GM19468 (cell line): ENCODE measurements around the gene PDE4C.

Source experiments
- ATAC-seq: cut with Tn5 transposase; IDR thresholded peaks from one replicate; pipeline ENCODE4 v1.9.1; 2021; ENCODE audit warnings: mild to moderate bottlenecking, moderate library complexity, moderate number of reproducible peaks; ENCODE audit not compliant: unreplicated experiment; ENCODE audit errors: extremely low read depth

PDE4C gene

DNA sequence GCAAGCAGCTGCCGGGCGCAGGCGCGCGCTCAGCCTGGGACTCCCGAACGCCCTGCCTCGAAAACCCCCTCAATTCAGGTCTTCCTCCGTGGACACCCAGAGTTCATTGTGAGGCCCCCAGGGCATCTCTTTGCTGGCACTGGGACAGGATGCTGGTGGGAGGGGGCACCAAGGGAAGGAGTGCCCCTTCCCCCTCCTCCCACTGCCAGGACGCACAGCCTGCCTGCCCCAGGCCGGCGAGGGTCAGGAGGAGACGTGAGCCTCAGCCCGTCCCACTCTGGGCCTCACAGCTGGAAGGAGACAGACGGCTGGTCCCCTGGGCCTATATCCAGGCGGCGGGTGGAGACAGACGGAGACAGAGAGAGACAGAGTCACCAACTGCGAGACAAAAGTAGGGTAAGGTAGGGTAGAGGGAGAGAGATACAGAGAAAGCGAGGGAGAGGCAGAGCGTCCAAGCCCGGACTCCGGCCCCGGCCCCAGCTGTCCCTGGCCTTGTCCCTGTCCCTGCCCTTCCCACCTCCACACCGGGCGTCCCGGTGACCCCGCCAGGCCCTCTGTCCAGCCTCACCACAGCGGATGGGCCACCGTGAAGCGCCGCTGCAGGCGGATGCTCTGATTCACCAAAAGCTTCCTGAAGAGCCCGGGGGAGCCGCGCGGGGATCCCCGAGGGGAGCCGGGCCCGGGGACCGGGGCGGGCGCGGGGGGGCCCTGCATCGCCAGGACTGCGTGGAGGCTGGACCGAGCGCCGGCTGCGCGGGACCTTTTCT lies at the start of gene PDE4C:
PDE4C (minus strand) TSS at position 737 of the 767 bp plus-strand sequence; CDS start at position 714, 23 bp downstream.
- no peak for ATAC-seq

DNA sequence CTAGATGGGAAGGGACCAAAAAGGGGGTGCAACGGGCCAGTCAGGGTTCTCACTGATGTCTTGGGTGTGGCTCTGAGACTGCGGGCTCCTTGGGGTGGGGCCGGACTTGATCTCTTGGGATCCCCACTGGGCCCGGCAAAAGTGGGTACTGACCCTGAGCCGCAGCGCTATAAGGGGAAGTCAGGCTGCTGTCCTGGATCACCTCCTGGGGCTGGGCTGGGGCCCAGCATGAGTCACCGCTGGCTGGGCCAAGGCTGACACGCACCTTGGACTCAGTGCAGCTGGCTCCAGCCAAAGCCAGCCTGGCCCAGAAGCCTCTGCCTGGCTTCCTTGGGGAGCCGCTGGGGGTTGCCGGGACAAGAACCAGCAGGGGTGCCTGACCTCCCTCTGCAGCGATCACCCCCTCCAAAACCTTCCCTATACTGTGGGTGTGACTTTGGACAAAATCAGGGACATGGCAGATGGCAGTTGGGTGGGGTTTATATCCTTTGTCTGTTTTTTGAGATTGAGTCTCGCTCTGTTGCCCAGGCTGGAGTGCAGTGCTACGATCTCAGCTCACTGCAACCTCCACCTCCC lies 48.6 kb upstream of the PDE4C start:
- ATAC-seq: no peak

DNA sequence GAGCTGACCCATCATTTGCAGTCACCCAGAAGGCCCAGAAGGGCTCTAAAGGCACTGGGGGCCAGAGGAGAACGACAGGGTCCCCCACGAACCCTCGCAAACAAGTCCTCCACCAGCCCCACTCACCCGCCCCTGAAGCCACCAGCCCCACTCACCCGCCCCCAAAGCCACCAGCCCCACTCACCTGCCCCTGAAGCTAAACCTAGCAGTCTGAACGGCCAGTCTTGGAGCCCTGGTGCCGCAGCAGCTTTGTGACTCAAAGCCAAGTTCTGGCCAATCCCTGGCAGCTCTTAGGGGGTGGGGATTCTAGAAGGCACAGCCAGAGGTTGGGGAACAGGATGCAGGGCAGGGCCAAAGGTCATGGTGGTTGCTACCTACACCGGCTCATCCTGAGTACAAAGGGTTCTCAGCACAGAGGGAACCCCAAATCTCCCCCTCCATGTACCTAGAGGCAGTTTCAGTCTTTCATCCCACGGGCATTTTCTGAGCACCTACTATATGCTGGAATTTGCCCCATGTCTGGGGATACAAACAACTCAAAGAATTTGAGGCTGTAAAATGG lies 48.1 kb upstream of the PDE4C start, which contains the start of gene IQCN:
IQCN (minus strand) TSS at position 234 of the 562 bp plus-strand sequence. CDS start 4,974 bp downstream, outside the sequence.
- ATAC-seq: no peak

DNA sequence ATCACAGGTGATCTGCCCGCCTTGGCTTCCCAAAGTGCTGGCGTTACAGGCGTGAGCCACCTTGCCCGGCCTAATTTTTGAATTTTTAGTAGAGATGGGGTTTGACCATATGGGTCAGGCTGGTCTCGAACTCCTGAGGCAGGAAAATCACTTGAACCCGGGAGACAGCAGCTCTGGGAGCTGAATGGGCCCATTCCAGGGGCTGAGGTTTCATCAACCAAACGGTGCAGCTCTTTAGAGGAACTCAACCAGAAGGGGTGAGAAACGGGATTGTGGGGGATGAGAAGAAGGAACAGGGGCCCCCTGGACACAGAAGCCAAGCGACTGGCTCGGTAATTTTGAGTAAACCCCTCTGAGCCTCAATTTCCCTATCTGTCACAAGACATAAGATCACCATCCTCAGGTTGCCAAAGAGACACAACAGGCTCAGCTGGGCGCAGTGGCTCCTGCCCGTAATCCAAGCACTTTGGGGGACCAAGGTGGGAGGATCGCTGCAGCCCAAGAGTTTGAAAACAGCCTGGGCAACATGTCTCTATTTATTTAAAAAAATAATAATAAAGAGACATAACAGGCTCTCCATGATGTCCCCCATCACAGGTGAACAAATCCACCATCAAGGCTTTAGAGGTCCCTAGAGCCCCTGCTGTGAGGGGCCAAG lies 47.5 kb upstream of the PDE4C start:
- no peak for ATAC-seq

DNA sequence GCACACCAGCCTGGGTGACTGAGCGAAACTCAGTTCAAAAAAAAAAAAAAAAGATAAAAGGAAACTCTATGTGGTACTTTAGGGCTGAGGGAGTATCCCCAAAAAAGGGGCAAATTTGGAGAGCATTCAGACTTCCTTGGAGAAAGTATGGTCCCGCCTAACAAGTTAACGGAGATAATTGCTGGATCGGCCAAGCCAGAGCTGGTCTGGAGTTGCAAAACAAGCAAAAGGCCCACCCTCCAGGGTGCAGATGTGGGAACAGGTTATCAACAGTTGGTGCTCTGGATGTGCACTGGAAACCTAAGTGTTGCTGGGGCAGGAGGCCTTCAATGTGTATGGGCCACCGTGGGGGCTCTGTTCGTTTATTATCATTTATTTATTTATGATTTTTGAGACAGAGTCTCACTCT lies 45.2 kb upstream of the PDE4C start:
- ATAC-seq: no peak

DNA sequence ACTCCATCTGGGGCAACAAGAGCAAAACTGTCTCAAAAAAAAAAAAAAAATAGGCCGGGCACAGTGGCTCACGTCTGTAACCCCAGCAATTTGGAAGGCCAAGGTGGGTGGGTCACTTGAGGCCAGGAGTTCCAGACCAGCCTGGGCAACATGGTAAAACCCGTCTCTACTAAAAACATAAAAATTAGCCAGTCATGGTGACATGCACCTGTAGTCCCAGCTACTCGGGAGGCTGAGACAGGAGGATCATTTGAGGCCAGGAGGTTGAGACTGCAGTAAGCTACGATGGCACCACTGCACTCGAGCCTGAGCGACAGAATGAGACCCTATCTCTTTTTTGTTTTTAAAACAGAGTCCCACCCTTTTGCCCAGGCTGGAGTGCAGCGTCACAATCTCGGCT lies 44.1 kb upstream of the PDE4C start:
- no peak for ATAC-seq

DNA sequence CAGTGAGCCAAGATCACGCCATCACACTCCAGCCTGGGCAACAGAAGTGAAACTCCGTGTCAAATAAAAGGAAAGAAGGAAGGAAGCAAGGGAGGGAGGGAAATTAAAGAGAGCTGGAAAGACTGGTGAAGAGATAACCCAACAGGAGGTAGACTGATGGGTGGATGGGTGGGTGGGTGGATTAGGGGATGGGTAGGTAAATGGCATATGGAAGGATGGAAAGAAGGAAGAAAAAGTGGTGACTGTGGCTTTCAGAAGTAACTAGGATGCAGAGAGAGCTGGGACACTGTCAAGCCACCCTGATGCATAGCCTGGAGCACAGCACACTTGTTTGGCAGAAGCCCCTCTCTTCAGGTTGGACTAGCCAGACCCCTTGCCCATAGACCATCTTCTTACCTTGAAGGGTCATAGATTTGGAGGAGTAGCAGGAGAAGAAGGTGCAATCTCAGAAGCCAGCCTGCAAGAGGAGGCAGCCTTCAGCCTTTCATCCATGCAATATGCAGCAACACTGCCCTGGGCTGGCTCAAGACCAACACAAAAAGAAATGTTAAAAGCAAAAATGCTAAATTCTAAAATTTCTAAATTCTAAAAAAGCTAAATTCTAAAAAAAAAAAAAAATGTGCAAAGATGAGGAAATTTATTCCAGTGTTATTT lies 43.0 kb upstream of the PDE4C start:
- no peak for ATAC-seq

DNA sequence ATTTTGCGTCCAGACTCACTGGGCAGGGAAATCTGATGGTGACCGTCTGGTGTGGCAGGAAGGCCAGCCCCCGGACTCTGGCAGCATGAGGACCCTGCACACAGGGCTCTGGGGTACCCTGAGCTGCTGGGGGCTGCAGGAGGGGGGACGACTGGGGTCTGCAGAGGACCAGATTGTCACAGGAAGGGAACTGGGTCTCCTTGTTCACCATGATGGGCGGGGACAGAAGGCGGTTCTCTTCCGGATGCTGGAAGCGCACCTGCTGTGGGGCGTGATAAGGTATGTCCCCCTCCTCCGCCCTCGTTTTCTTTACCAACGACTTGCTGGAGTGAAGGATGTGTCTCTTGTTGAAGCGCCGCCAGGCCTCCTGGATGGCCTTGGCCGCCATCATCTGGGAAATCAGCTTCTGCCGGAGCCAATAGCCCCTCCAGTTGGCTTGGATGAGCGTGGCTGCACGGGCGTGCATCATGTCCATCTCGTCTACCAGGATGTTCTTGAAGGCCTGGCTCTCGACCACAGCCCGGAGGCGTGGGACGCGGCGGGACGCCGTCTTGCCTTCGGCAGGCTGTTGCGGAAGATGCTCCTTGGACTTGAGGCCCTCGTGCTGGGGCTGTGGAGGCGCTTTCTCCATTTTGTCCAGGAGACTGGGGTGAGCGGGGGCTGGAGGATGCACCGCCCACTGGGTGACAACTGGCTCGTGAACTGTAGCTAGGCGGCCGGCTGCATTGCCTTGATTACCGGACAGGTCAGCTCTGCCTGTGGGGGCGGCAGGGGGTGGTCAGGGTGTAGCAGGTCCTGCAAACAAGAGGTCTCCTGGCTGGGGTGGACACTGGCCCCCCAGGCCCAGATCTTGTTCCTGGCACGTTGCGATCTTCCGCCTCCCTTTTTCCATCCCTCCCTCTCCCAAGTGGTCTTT lies 40.8 kb upstream of the PDE4C start:
- no peak for ATAC-seq

DNA sequence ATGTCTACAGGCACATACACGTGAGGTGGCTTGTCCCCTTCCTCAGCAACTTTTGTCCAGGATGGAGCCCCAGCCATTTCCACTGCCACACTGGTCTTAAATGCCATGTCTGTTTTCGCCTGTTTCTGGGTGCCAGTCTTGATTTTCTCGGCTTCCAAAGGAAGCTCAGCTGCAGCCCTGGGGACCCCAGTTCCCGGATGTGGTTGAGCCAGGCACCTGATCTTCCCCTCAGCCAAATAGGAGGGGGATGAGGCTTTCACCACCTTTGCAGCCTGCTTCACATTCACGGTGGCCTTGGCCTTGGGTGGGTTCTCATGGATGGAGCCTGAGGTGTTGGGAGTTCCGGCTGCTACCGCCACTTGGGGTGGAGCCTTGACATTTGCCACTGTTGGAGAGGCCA lies 39.3 kb upstream of the PDE4C start:
- ATAC-seq: no peak

DNA sequence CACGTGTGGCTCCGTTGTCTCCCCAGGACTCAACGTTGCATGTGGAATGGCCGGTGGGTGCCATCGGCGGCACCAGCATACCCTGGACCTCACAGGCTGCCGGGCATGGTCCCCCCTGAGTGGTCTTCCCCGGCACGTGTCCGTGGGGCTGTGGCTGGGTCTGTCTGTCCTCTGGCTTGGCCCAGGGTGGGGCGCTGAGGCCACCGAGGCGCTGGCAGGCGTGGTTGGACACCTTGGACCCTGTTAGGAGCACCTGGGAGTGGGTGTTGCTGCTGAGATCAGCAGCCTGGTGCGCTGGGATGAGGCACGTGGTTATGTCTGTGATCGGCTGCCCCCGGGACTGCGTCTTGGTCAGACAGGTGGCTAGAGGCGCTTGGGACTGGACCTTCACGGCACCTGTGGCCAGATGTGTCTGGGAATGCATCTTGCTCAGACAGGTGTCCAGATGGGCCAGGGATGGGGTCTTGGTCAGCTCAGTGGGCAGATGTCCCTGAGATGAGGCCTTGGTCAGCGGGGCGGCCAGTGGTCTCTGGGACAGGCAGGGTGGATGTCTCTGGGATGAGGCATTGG lies 38.8 kb upstream of the PDE4C start:
- ATAC-seq: no peak

DNA sequence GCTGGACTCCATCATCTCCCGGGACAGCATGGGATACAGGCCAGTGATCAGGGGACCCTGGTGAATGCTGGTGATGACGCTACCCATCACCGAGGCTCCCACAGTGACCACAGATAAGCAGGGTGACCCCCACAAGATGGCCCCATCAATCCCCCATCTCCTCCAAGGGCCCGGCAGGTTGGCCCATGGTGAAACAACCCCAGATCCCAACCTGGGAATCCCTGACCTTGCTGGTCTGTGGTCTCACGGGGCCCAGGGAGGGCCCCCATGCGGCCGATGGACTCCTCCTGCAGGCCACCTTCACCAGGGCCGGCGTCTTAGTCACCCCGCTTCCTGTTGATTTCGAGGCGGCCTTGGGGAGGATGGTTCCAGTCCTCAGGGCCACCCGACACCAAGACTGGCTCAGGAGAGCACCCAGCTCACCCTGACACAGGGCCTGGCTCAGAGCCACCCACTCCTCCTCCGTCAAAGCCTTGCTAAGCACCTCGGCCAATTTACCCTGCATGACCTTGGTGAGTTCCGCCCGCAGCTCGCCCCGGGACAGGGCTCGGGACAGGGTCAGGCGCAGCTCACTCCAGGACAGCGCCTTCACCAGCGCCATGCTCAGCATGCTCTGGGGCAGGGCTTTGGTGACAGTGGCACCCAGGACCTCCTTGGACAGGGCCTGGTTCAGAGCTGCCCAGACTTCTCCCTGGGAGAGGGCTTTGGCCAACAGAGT lies 38.1 kb upstream of the PDE4C start:
- no peak for ATAC-seq

DNA sequence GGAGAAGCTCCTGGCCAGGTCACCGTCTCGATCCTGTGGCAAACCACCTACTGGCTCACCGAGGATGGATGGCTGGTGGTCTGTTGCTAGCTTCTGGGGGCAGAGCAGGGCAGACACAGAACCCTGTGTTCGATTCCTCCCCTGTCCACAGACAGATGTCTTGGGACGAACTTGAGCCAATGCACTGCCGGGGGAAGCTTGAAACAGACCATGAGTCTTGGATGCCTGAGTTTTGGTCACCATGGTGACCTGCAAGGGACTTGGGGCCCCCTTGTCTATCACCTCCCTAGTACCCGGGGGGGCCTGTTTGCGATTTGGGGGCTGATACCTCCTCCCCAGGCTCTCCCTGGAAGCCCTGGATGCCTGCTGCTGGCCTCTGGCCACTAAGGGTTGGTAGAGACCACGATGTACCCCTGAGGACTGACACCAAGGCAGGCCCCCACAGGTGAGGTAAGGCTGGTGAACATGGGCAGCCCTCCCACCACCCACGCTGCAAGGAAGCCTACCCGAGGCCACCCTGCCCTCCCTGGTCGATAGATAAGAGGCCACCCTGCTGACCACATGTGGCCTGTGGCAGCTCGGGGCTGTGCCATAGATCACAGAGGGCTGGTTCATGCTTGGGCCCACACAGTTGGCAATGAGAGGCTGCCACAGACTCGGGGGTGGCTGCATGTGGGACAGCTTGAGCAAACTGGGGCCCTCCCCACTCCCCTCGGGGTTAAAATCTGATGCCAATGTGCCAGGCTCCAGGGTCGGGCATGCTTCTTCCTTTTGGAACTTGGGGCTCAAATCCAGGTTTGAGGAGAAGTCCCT lies 37.3 kb upstream of the PDE4C start:
- ATAC-seq: no peak

DNA sequence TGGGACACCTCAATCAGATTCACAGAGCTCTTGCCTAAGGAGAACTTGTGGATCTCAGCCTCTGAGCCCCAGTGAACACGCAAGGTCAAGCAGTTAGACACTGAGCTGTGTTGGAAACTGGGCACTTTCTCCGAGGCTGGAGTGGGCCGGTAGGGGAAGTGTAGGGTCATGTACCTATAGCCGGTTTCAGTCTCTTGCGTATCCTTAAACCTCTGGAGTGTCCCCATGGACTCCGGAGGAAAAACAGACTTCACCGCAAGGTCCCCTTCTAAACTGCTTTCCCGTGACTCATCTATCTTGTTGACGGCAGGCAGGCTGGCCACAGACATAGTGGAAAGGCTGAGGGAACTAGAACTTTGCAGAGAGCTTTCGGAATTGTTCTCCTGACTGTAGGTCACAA lies 36.7 kb upstream of the PDE4C start:
- no peak for ATAC-seq

DNA sequence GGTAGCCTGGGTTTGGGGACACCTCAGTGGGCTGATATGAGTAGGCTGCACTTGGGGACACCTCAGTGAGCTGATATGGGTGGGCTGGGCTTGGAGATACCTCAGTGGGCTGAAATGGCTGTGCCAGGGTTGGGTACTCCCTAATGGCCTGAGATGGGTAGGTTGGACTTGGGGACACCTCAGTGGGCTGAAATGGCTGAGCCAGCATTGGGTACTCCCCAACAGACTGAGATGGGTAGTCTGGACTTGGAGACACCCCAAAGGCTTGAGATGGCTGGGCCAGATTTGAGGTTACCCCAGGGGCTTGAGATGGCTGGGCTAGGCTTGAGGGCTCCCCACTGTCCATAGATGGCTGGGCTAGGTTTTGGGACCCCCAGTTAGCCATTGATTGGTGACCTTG lies 35.9 kb upstream of the PDE4C start:
- no peak for ATAC-seq

DNA sequence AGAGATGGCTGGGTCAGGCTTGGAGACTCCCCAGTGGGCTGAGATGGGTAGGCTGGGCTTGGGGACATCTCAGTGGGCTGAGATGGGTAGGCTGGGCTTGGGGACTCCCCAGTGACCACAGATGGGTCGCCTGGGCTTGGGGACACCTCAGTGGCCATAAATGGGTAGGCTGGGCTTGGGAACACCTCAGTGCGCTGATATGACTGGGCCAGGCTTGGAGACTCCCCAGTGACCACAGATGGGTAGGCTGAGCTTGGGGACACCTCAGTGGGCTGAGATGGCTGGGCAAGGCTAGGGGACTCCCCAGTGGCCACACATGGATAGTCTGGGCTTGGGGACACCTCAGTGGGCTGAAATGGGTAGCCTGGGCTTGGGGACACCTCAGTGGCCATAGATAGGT lies 35.2 kb upstream of the PDE4C start:
- no peak for ATAC-seq

DNA sequence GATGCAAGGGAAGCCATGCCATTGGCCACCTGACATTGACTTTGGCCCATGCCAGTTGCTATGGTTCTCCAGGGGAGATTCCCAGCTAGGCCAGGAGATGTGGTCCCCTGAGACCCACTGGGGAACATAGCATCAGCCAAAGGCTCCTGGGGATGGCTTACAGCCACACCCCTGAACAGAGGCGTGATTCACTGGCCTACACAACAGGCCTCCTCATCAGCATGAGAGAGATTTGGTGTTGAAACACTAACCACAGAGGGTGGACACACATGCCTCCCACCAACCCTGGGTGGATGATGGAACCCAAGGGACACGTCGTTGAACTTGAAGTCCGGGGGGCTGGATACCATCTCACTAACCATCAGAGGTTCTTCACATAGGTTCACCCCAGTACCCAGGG lies 33.7 kb upstream of the PDE4C start:
- no peak for ATAC-seq

DNA sequence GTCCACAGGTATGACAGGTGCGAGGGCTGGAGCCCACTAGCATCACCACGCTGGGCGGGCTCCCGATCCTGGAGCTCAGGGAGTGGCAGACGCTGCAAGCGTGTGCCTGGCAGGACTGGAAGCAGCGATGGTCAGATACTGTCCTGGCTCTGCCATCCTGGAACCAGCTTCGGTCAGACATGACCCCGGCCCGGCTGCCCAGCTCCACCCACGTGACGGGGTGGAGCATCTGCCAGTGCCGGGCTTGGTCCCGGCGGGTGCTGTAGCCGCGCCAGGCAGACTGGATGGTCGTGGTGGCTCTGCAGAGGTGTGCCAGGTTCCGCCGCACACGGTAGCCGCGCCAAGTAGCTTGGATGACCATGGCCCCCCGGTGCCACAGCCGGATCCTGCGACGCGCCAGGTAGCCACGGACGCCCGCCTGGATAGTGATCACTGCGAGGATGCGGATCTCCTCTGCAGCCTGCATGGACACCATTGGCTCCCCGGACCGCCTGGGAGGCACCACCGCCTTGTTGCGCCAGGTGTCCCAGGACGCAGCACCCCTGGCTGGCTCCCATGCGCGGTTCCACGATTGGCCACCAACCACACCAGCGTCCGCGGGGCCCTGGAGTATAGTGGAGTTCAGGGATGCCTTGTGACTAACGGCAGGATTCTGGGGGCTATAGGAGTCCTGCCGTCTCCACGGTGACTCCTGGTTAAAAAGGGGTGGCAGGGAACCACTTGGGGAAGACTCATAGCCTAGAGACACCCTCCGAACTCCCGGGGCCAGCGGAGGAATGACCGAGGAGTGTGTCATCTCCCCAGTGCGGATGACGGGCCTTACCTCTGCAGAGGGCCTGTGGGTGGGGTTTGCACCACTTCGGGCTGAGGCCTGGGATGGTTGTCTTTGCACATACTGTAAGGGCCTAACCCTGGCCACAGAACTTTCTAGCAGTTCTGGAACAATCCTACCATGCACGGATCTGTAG lies 31.5 kb upstream of the PDE4C start:
- no peak for ATAC-seq
